WTC11 (cell line): ENCODE measurements around the gene ZNF710. TPM values are rescaled to one million over a fixed set of nuclear protein-coding genes. Genes with fewer than 3 reads are reported as not detected.

ENCODE experiments used
- ATAC-seq: fragments of 200-7000 bp; cut with Tn5 transposase; 2 replicates; pipeline ENCODE4 v1.10.0; 2021; ENCODE audit warnings: mild to moderate bottlenecking, moderate library complexity
- CTCF ChIA-PET: fragments of 300-600 bp; sonication (Branson Sonifier 250); formaldehyde crosslinking; loops from one replicate; lab custom pipeline; 2021; ENCODE audit warnings: antibody characterized with exemption; lab: Charles Lee
- POLR2A ChIA-PET: fragments of 350-600 bp; sonication (Branson Sonifier 250); formaldehyde crosslinking; loops from one replicate; lab custom pipeline; 2021; ENCODE audit warnings: antibody characterized with exemption; lab: Charles Lee
- DNase-seq: peaks from one replicate; pipeline ENCODE4 v3.0.0; 2021; ENCODE audit warnings: low spot score
- H3K27ac Mint-ChIP-seq: 2 replicates; pipeline ENCODE4 v1.8.0; 2021; ENCODE audit warnings: mixed read lengths
- H3K27me3 Mint-ChIP-seq: 2 replicates; pipeline ENCODE4 v1.8.0; 2021; ENCODE audit warnings: low read depth, mild to moderate bottlenecking, moderate library complexity, mixed read lengths
- H3K36me3 Mint-ChIP-seq: 2 replicates; pipeline ENCODE4 v1.8.0; 2021; ENCODE audit warnings: mixed read lengths
- H3K4me1 Mint-ChIP-seq: 2 replicates; pipeline ENCODE4 v1.8.0; 2022; ENCODE audit warnings: mixed read lengths
- H3K4me3 Mint-ChIP-seq: 2 replicates; pipeline ENCODE4 v1.8.0; 2021; ENCODE audit warnings: mild to moderate bottlenecking, moderate library complexity, mixed read lengths
- H3K9me3 Mint-ChIP-seq: 2 replicates; pipeline ENCODE4 v1.8.0; 2021; ENCODE audit warnings: mixed read lengths
- ATF1 ChIP-seq: sonication (generic); formaldehyde crosslinking; IDR thresholded peaks from 2 replicates; pipeline ENCODE4 v1.8.1; 2023; ENCODE audit warnings: mild to moderate bottlenecking, moderate library complexity, missing genetic modification reagents
- ATF2 ChIP-seq: sonication (generic); formaldehyde crosslinking; IDR thresholded peaks from 2 replicates; pipeline ENCODE4 v1.8.1; 2022; ENCODE audit warnings: low read depth, missing genetic modification reagents, borderline replicate concordance
- FOXJ3 ChIP-seq: sonication (generic); formaldehyde crosslinking; IDR thresholded peaks from 2 replicates; pipeline ENCODE4 v1.9.0; 2021; ENCODE audit warnings: missing genetic modification reagents, mild to moderate bottlenecking, borderline replicate concordance
- FOXP1 ChIP-seq: sonication (generic); formaldehyde crosslinking; IDR thresholded peaks from 2 replicates; pipeline ENCODE4 v1.8.0; 2022; ENCODE audit warnings: missing genetic modification reagents, mild to moderate bottlenecking, moderate library complexity, borderline replicate concordance
- GABPB1 ChIP-seq: sonication (generic); formaldehyde crosslinking; IDR thresholded peaks from 2 replicates; pipeline ENCODE4 v1.8.1; 2023; ENCODE audit warnings: mild to moderate bottlenecking, missing genetic modification reagents
- JAZF1 ChIP-seq: fragments of 250-450 bp; sonication (Bioruptor Pico); IDR thresholded peaks from 2 replicates; pipeline ENCODE4 v1.9.0; 2021; ENCODE audit warnings: moderate library complexity, mild to moderate bottlenecking, inconsistent platforms
- JUN ChIP-seq: sonication (generic); formaldehyde crosslinking; IDR thresholded peaks from 2 replicates; pipeline ENCODE4 v1.8.0; 2023; ENCODE audit warnings: mild to moderate bottlenecking, missing genetic modification reagents
- NR1H2 ChIP-seq: sonication (generic); formaldehyde crosslinking; IDR thresholded peaks from 2 replicates; pipeline ENCODE4 v1.9.0; 2021; ENCODE audit warnings: mild to moderate bottlenecking, moderate library complexity, missing genetic modification reagents
- OVOL2 ChIP-seq: fragments of 250-450 bp; sonication (Bioruptor Pico); IDR thresholded peaks from 2 replicates; pipeline ENCODE4 v1.9.0; 2021; ENCODE audit warnings: mild to moderate bottlenecking, borderline replicate concordance
- RELA ChIP-seq: sonication (generic); formaldehyde crosslinking; IDR thresholded peaks from 2 replicates; pipeline ENCODE4 v1.8.1; 2022; ENCODE audit warnings: missing genetic modification reagents, mild to moderate bottlenecking, borderline replicate concordance
- SMAD3 ChIP-seq: sonication (generic); formaldehyde crosslinking; IDR thresholded peaks from 2 replicates; pipeline ENCODE4 v1.8.0; 2022; ENCODE audit warnings: missing genetic modification reagents, mild to moderate bottlenecking, borderline replicate concordance
- USF1 ChIP-seq: sonication (generic); formaldehyde crosslinking; IDR thresholded peaks from 2 replicates; pipeline ENCODE4 v1.8.0; 2022; ENCODE audit warnings: mild to moderate bottlenecking, missing genetic modification reagents
- ZNF121 ChIP-seq: sonication (generic); formaldehyde crosslinking; IDR thresholded peaks from 2 replicates; pipeline ENCODE4 v1.8.0; 2023; ENCODE audit warnings: missing genetic modification reagents
- ZNF219 ChIP-seq: sonication (generic); formaldehyde crosslinking; IDR thresholded peaks from 2 replicates; pipeline ENCODE4 v1.8.0; 2023; ENCODE audit warnings: missing genetic modification reagents, mild to moderate bottlenecking, borderline replicate concordance
- ZNF232 ChIP-seq: sonication (generic); formaldehyde crosslinking; IDR thresholded peaks from 2 replicates; pipeline ENCODE4 v1.8.0; 2022; ENCODE audit warnings: mild to moderate bottlenecking, missing genetic modification reagents
- ZNF317 ChIP-seq: sonication (generic); formaldehyde crosslinking; IDR thresholded peaks from 2 replicates; pipeline ENCODE4 v1.8.1; 2023; ENCODE audit warnings: low read depth, mild to moderate bottlenecking, moderate library complexity, missing genetic modification reagents, borderline replicate concordance
- total RNA-seq: library from RNA; stranded (reverse); gene quantifications from 3 replicates; pipeline ENCODE4 v1.2.3, GENCODE V29; 2021
- TF ChIP-seq, protein P1 (sequence below): fragments of 250-450 bp; sonication (Bioruptor Pico); IDR thresholded peaks from 2 replicates; pipeline ENCODE4 v1.9.0; 2021; ENCODE audit warnings: mild to moderate bottlenecking, borderline replicate concordance
- TF ChIP-seq, protein P2 (sequence below): fragments of 250-450 bp; sonication (Bioruptor Pico); conservative IDR thresholded peaks from 2 replicates; pipeline ENCODE4 v1.9.0; 2021; ENCODE audit warnings: mild to moderate bottlenecking
- TF ChIP-seq, protein P3 (sequence below): sonication (generic); formaldehyde crosslinking; IDR thresholded peaks from 2 replicates; pipeline ENCODE4 v1.8.0; 2023; ENCODE audit warnings: mild to moderate bottlenecking, missing genetic modification reagents
- TF ChIP-seq, protein P4 (sequence below): sonication (generic); formaldehyde crosslinking; IDR thresholded peaks from 2 replicates; pipeline ENCODE4 v1.8.0; 2023; ENCODE audit warnings: missing genetic modification reagents, mild to moderate bottlenecking, borderline replicate concordance

Gene ZNF710
- total RNA-seq, 1 experiment from 2014 or later, result 25.9 TPM

DNA sequence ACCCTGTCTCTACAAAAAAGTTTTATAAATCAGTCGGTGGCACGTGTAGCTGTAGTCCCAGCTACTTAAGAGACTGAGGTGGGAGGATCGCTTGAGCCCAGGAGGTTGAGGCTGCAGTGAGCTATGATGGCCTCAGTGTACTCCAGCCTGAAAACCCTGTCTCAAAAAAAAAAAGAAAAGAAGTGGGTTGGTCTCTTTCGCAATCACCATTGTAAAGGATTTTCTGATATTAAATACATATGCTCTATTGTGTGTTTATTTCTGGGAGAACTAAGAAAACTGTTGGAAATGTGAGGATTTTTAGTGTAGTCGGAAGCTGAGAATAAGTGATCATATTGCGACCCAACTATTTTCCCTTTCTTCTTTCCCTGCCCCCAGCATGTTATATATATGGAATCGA lies 7.5 kb downstream of the ZNF710 start (continued):
- TF ChIP-seq, protein P1, sequence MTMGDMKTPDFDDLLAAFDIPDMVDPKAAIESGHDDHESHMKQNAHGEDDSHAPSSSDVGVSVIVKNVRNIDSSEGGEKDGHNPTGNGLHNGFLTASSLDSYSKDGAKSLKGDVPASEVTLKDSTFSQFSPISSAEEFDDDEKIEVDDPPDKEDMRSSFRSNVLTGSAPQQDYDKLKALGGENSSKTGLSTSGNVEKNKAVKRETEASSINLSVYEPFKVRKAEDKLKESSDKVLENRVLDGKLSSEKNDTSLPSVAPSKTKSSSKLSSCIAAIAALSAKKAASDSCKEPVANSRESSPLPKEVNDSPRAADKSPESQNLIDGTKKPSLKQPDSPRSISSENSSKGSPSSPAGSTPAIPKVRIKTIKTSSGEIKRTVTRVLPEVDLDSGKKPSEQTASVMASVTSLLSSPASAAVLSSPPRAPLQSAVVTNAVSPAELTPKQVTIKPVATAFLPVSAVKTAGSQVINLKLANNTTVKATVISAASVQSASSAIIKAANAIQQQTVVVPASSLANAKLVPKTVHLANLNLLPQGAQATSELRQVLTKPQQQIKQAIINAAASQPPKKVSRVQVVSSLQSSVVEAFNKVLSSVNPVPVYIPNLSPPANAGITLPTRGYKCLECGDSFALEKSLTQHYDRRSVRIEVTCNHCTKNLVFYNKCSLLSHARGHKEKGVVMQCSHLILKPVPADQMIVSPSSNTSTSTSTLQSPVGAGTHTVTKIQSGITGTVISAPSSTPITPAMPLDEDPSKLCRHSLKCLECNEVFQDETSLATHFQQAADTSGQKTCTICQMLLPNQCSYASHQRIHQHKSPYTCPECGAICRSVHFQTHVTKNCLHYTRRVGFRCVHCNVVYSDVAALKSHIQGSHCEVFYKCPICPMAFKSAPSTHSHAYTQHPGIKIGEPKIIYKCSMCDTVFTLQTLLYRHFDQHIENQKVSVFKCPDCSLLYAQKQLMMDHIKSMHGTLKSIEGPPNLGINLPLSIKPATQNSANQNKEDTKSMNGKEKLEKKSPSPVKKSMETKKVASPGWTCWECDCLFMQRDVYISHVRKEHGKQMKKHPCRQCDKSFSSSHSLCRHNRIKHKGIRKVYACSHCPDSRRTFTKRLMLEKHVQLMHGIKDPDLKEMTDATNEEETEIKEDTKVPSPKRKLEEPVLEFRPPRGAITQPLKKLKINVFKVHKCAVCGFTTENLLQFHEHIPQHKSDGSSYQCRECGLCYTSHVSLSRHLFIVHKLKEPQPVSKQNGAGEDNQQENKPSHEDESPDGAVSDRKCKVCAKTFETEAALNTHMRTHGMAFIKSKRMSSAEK (CRISPR knock-in tag), result no peak
- TF ChIP-seq GABPB1 (CRISPR knock-in tag) (no peak), JAZF1 (CRISPR knock-in tag) (no peak), ATF2 (CRISPR knock-in tag) (no peak)
- TF ChIP-seq, protein P2, sequence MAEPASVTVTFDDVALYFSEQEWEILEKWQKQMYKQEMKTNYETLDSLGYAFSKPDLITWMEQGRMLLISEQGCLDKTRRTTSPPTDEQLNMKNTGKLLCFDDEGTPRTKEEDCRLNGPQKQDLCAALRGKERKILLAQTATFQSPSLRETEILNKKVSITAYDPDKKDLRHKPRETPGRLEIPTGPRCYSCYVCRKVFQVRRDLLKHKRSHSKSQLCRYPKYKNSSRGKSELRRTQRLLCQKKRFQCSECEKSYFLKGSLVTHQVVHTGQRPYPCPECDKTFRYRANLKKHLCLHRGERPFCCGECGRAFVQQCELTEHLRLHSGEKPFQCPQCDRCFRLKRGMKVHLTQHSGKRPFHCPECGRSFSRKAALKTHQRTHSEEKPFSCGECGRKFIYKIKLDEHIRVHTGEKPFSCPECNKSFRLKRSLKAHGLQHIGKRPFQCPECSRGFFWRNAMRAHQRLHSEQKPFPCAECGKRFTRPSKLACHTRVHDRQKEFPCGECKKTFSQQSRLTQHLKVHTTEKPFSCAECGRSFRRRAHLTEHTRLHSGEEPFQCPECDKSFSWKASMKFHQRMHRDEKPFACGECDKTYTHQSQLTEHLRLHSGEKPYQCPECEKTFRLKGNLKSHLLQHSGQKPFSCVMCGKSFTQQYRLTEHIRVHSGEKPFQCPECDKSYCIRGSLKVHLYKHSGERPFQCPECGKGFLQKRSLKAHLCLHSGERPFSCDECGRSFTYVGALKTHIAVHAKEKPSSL (CRISPR knock-in tag), result no peak

DNA sequence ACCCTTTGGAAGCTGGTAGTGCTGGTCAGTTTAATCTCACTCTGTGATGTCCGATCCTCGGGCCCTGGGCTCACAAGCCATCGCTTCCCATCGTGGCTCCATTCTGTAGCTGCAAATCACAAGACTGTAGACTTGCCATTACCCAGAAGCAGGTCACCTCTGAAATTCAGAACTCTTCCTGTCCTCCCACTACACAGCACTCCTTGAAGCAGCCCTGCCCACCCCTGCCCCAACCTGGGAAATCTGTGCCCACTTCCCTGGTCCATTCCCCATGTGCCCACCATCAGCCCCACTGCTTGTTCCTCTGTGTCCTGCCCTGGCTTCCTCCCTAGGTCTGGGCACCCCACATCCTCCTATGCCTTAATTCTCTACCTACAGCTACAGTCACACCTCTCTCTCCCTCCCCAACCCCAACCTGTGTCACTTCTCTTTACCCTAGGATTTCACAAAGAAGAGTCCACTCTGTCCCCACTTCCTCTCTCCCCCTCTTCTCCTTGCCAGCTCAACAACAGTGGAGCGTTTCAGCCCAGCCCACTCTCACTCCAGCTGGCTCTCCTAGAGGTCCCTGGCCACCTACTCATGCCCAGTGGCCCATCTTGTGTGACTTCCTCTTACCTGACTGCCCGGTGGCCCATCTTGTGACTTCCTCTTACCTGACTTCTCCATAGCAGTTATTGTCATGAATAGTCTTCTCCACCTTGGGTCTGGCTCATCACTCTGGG lies 8.3 kb downstream of the ZNF710 start:
- H3K36me3 Mint-ChIP-seq, result peaks cover 19% of the 10 kb centered on the region
- ChIA-PET POLR2A (no interaction called here), CTCF (no interaction called here)
- H3K9me3 Mint-ChIP-seq, result peaks cover 14% of the 10 kb centered on the region
- no peak overlapping the region for H3K27ac Mint-ChIP-seq
- H3K4me1 Mint-ChIP-seq, result peaks cover 31% of the 10 kb centered on the region
- DNase-seq (no peak), ATAC-seq (no peak)
- H3K4me3 Mint-ChIP-seq, result no peak overlapping the region
- peaks cover 5% of the 10 kb centered on the region for H3K27me3 Mint-ChIP-seq
- TF ChIP-seq NR1H2 (CRISPR knock-in tag) (no peak), ZNF317 (CRISPR knock-in tag) (no peak), ZNF121 (CRISPR knock-in tag) (no peak), USF1 (CRISPR knock-in tag) (no peak), JUN (no peak), OVOL2 (CRISPR knock-in tag) (no peak), ZNF219 (CRISPR knock-in tag) (no peak), RELA (CRISPR knock-in tag) (no peak), FOXJ3 (CRISPR knock-in tag) (no peak), FOXP1 (CRISPR knock-in tag) (no peak), ZNF232 (CRISPR knock-in tag) (no peak), SMAD3 (CRISPR knock-in tag) (no peak), ATF1 (CRISPR knock-in tag) (no peak)
- TF ChIP-seq, protein P3, sequence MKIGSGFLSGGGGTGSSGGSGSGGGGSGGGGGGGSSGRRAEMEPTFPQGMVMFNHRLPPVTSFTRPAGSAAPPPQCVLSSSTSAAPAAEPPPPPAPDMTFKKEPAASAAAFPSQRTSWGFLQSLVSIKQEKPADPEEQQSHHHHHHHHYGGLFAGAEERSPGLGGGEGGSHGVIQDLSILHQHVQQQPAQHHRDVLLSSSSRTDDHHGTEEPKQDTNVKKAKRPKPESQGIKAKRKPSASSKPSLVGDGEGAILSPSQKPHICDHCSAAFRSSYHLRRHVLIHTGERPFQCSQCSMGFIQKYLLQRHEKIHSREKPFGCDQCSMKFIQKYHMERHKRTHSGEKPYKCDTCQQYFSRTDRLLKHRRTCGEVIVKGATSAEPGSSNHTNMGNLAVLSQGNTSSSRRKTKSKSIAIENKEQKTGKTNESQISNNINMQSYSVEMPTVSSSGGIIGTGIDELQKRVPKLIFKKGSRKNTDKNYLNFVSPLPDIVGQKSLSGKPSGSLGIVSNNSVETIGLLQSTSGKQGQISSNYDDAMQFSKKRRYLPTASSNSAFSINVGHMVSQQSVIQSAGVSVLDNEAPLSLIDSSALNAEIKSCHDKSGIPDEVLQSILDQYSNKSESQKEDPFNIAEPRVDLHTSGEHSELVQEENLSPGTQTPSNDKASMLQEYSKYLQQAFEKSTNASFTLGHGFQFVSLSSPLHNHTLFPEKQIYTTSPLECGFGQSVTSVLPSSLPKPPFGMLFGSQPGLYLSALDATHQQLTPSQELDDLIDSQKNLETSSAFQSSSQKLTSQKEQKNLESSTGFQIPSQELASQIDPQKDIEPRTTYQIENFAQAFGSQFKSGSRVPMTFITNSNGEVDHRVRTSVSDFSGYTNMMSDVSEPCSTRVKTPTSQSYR (CRISPR knock-in tag), result no peak
- TF ChIP-seq, protein P4, sequence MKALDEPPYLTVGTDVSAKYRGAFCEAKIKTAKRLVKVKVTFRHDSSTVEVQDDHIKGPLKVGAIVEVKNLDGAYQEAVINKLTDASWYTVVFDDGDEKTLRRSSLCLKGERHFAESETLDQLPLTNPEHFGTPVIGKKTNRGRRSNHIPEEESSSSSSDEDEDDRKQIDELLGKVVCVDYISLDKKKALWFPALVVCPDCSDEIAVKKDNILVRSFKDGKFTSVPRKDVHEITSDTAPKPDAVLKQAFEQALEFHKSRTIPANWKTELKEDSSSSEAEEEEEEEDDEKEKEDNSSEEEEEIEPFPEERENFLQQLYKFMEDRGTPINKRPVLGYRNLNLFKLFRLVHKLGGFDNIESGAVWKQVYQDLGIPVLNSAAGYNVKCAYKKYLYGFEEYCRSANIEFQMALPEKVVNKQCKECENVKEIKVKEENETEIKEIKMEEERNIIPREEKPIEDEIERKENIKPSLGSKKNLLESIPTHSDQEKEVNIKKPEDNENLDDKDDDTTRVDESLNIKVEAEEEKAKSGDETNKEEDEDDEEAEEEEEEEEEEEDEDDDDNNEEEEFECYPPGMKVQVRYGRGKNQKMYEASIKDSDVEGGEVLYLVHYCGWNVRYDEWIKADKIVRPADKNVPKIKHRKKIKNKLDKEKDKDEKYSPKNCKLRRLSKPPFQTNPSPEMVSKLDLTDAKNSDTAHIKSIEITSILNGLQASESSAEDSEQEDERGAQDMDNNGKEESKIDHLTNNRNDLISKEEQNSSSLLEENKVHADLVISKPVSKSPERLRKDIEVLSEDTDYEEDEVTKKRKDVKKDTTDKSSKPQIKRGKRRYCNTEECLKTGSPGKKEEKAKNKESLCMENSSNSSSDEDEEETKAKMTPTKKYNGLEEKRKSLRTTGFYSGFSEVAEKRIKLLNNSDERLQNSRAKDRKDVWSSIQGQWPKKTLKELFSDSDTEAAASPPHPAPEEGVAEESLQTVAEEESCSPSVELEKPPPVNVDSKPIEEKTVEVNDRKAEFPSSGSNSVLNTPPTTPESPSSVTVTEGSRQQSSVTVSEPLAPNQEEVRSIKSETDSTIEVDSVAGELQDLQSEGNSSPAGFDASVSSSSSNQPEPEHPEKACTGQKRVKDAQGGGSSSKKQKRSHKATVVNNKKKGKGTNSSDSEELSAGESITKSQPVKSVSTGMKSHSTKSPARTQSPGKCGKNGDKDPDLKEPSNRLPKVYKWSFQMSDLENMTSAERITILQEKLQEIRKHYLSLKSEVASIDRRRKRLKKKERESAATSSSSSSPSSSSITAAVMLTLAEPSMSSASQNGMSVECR (CRISPR knock-in tag), result no peak
